ENCODE data around the gene PLXNA4. TPM values are rescaled to one million over a fixed set of nuclear protein-coding genes. Genes with fewer than 3 reads are reported as not detected.

Gene PLXNA4
- total RNA-seq, 1 donor from 2014 or later = 13.6 TPM

- peaks cover 8% of the 10 kb centered on the region for H3K4me1 Mint-ChIP-seq (ENCODE audit: unreplicated experiment)
- TF ChIP-seq CTCF (conservative IDR thresholded peaks at IDR 0.05) = no peak
- no peak overlapping the region for H3K27ac Mint-ChIP-seq
- no peak overlapping the region for H3K4me3 Mint-ChIP-seq
- no peaks in the 10 kb centered on the region for H3K9me3 Mint-ChIP-seq
- no peak for DNase-seq (ENCODE audit: extremely low spot score, unreplicated experiment)
- H3K36me3 Mint-ChIP-seq = no peaks in the 10 kb centered on the region
- H3K27me3 Mint-ChIP-seq = peaks cover 26% of the 10 kb centered on the region
Observed at GRCh38 chr7:132542895-132543294, 33.4 kb downstream of the PLXNA4 start.

- H3K27ac Mint-ChIP-seq = no peak overlapping the region
- no peaks in the 10 kb centered on the region for H3K36me3 Mint-ChIP-seq
- peaks cover 34% of the 10 kb centered on the region for H3K27me3 Mint-ChIP-seq
- no peak for TF ChIP-seq CTCF (conservative IDR thresholded peaks at IDR 0.05)
- H3K9me3 Mint-ChIP-seq = no peaks in the 10 kb centered on the region
- no peak for DNase-seq (ENCODE audit: extremely low spot score, unreplicated experiment)
- H3K4me1 Mint-ChIP-seq (ENCODE audit: unreplicated experiment) = peaks cover 15% of the 10 kb centered on the region
- H3K4me3 Mint-ChIP-seq = no peak overlapping the region
Observed at GRCh38 chr7:132541656-132542055, 34.6 kb downstream of the PLXNA4 start.

- H3K36me3 Mint-ChIP-seq = no peaks in the 10 kb centered on the region
- H3K27me3 Mint-ChIP-seq = peaks cover 44% of the 10 kb centered on the region
- no peaks in the 10 kb centered on the region for H3K9me3 Mint-ChIP-seq
- peak overlapping the region; percentile 35 for H3K4me3 Mint-ChIP-seq
- no peak overlapping the region for H3K27ac Mint-ChIP-seq
- no peak for TF ChIP-seq CTCF (conservative IDR thresholded peaks at IDR 0.05)
- DNase-seq (ENCODE audit: extremely low spot score, unreplicated experiment) = no peak
- peaks cover 20% of the 10 kb centered on the region for H3K4me1 Mint-ChIP-seq (ENCODE audit: unreplicated experiment)
Observed at GRCh38 chr7:132537456-132538145, 38.7 kb downstream of the PLXNA4 start.

DNA sequence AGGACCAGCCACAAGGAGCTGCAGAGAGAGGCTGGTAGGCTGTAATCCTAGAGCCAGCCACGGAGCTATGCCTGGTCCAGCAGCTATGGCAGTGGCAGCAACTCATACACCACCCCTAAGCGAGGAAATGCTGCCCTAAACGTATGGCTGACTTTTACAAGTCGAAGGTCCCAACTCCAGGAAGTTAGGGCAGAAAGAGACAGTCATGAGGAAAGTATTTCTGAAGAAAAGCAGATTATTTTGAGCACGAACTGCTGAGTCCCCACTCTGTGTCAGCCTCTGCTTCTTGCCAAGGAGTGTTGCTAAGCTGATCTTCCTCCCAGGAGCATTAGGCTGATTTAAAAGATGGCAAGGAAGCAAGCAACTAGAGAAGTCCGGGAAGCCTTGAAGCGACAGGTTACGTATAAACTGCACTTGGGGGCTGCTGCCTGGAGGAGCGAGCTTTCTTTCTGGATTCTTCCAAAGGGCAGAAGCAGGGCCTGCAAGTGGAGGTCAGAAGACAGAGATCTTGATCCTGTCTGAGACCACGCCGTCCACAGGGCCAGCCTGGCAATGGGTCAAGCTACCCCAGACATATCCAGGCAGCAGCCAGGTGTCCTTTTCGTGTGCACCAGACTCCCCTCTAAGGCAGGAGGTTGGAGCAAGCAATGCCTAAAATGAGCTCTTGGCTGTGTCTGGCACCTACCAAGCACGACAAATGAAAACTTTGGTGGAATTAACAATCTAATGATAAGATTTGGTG, 39.4 kb downstream of the PLXNA4 start:
- Mint-ChIP-seq H3K27ac (no peak overlapping the region), H3K4me1 (ENCODE audit: unreplicated experiment) (peaks cover 20% of the 10 kb centered on the region), H3K4me3 (no peak overlapping the region), H3K9me3 (no peaks in the 10 kb centered on the region), H3K27me3 (peaks cover 45% of the 10 kb centered on the region), H3K36me3 (no peaks in the 10 kb centered on the region)
- no peak for TF ChIP-seq CTCF (conservative IDR thresholded peaks at IDR 0.05)
- no peak for DNase-seq (ENCODE audit: extremely low spot score, unreplicated experiment)

DNA sequence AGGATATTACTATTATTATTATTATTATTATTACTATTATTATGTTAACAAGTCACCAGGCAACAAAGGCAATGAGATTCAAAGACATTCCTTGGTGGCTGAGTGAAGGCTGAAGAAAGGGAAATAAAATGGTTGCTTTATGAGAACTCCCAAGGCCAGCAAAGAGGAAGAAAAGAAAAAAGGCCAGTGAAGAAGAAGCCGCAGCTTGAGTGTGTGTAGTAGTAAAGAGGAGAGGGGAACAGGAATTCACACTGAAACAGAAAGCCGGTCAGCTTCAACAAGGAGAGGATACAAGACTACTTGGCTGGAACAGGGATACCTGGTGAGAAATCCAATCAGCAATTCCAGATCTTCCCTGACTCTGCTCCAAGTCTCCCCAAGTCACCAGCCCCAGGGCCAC, 42.4 kb downstream of the PLXNA4 start:
- H3K27ac Mint-ChIP-seq = no peak overlapping the region
- H3K27me3 Mint-ChIP-seq = peaks cover 32% of the 10 kb centered on the region
- no peaks in the 10 kb centered on the region for H3K36me3 Mint-ChIP-seq
- no peak for TF ChIP-seq CTCF (conservative IDR thresholded peaks at IDR 0.05)
- no peak overlapping the region for H3K4me3 Mint-ChIP-seq
- DNase-seq (ENCODE audit: extremely low spot score, unreplicated experiment) = no peak
- peaks cover 15% of the 10 kb centered on the region for H3K4me1 Mint-ChIP-seq (ENCODE audit: unreplicated experiment)
- H3K9me3 Mint-ChIP-seq = no peaks in the 10 kb centered on the region

All from type B pancreatic cell (in vitro differentiated cells).